GM06990 (cell line): ENCODE measurements around the gene FER.

ENCODE experiments used
- DNase-seq: peaks from one replicate; pipeline ENCODE4 v3.0.0-alpha.2; 2011; ENCODE audit not compliant: insufficient read length; ENCODE audit errors: extremely low read depth
- H3K27me3 ChIP-seq: replicated peaks from 2 replicates; pipeline ENCODE4 v1.6.0; 2011; ENCODE audit warnings: low read length; ENCODE audit not compliant: control insufficient read depth, insufficient read depth
- H3K36me3 ChIP-seq: 2 replicates; pipeline ENCODE4 v1.5.1; 2011; ENCODE audit warnings: low read length; ENCODE audit not compliant: control insufficient read depth, insufficient read depth
- H3K4me3 ChIP-seq: replicated peaks from 2 replicates; pipeline ENCODE4 v1.5.1; 2011; ENCODE audit warnings: low read depth, mild to moderate bottlenecking, control low read depth, low read length
- TF ChIP-seq, protein P1 (sequence below): IDR thresholded peaks from 2 replicates; pipeline ENCODE4 v1.5.1; 2011; ENCODE audit warnings: low read length, control low read depth, mild to moderate bottlenecking, inconsistent platforms; ENCODE audit not compliant: insufficient read depth, poor library complexity, severe bottlenecking

FER gene

DNA sequence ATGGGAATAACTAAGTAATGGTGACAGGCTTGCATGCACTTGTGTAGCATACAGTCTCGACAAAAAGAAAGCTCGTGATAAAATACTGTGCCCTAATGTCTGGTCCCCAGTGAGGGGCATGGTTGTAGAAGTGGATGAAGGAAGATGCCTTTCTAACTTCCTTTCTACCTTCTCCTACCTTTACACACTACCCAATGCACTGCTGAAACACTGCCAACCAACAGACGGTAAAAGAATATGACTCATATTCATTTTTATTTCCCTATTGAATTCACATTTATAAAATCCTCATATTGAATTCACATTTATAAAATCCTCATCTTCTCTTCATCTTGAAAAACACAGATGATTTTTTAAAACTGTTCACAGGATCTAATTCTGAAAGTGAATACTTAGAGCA, 439.1 kb downstream of the FER start:
- TF ChIP-seq, protein P1, sequence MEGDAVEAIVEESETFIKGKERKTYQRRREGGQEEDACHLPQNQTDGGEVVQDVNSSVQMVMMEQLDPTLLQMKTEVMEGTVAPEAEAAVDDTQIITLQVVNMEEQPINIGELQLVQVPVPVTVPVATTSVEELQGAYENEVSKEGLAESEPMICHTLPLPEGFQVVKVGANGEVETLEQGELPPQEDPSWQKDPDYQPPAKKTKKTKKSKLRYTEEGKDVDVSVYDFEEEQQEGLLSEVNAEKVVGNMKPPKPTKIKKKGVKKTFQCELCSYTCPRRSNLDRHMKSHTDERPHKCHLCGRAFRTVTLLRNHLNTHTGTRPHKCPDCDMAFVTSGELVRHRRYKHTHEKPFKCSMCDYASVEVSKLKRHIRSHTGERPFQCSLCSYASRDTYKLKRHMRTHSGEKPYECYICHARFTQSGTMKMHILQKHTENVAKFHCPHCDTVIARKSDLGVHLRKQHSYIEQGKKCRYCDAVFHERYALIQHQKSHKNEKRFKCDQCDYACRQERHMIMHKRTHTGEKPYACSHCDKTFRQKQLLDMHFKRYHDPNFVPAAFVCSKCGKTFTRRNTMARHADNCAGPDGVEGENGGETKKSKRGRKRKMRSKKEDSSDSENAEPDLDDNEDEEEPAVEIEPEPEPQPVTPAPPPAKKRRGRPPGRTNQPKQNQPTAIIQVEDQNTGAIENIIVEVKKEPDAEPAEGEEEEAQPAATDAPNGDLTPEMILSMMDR, result no peak
- Histone ChIP-seq H3K36me3 (no peaks in the 10 kb centered on the region; the same call in 1 of the 2 replicates), H3K4me3 (no peak overlapping the region), H3K27me3 (no peaks in the 10 kb centered on the region)
- DNase-seq, result no peak

DNA sequence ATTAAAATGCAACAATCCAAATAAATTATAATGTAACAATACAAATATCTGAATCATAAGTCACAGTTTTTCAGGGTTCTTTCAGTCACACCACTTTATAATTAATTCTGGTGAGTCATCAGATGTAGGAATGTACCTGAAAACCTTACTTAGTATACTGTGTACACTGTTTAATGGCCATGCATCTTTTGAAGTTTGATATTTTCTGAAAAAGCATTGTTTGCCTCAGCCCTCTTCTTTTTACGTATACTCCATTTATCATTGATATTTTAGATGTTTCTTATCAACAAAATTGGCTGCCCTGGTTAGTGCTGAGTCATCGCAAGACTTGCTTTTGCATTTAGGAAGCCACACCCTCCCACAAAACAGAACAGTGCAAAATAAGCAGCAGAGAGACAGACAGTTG, 443.5 kb downstream of the FER start:
- Histone ChIP-seq H3K27me3 (no peaks in the 10 kb centered on the region), H3K36me3 (no peaks in the 10 kb centered on the region), H3K4me3 (no peak overlapping the region)
- TF ChIP-seq, protein P1, result no peak
- DNase-seq, result peak; percentile 20

DNA sequence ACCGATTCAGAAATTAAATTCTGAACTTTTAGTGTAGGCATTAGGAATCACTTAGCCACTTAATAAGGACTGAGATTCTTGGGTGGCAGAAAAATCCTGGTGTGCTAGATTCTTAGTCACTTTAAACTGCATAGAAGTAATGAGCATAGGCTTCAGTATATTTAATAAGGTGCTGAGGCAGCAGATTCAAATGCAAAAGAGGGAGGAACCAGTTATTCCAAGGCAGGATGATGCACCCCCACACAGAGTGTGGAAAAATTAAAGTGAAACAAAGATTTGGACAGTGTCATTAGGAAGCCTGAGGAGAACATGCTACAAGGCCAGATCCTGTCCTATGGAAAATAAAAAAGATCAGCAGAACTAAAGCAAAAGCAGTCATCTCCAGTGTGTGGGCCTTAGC, 444.3 kb downstream of the FER start:
- DNase-seq, result no peak
- TF ChIP-seq, protein P1, result no peak
- no peak overlapping the region for H3K4me3 ChIP-seq

DNA sequence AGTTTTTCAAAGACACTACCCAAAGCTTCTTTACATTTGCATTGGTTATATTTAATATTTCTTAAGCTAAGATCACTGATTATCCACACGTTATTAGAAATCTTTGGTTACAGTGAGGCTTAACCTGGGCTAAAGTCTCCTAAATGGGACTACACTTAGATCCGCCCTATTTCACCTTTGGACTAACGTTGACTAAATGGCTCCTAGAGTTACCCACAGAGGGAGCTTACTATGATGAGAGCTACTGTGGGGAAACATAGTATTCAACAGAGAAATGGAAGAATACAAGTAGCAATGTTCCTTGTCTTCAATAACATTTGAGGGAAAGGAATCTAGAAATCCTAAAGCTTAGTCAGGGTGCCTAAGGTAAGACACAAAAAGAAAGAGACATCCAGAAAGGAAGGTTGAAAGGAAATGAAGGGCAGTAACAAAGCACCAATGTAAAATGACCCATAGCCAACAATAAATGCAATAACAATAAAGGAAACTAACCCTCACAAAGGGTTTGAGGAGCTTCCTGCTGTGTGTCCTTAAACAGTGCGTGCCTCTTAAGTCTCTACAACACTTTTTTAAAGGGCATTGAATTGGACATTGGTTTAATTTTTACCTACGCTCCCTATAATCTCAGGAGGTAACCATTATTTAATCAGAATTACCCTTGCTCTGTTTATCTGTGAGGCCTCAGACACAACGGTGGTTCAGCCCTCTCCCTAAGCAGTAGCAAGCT, 445.0 kb downstream of the FER start:
- TF ChIP-seq, protein P1, result no peak

More for the DNA sequence above, 444.3 kb downstream of the FER start:
- Histone ChIP-seq H3K27me3 (no peaks in the 10 kb centered on the region), H3K36me3 (no peaks in the 10 kb centered on the region)

DNA sequence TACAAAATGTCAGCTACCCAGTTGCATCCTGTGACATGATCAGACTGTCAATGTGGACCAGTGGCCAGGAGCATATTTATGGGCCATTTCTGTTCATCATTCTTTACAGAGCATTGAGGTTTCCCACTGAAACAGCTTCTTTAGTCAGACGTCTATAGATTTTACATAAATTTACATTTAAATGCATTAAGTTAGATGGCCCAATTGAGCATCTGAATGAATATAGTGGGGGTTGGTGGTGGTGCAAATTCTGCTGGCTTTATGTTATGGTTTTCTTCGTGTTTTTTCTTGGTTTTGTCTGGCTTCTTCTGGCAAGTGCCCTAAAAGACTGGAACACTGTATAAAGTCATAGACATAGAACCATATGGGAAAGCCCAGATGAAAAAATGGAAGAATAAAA, 448.0 kb downstream of the FER start:
- TF ChIP-seq, protein P1, result no peak
- Histone ChIP-seq H3K4me3 (no peak overlapping the region), H3K36me3 (no peaks in the 10 kb centered on the region), H3K27me3 (no peaks in the 10 kb centered on the region)
- DNase-seq, result no peak

More for the DNA sequence above, 445.0 kb downstream of the FER start:
- H3K4me3 ChIP-seq, result no peak overlapping the region
- no peaks in the 10 kb centered on the region for H3K27me3 ChIP-seq
- DNase-seq, result no peak
- H3K36me3 ChIP-seq, result no peaks in the 10 kb centered on the region
